GM12878 (cell line): ENCODE data around the gene SECISBP2.

Experiments used
- EP300 ChIP-seq, 2 experiments: fragments of 150-350 bp in 1 of 2; IDR thresholded peaks; 2 replicates each; pipeline ENCODE4 v1.6.1; 2011 to 2012; ENCODE audit warnings: low read depth in 2 of 2, low read length in 2 of 2, borderline replicate concordance in 1 of 2, improper control_type of control experiment in 1 of 2, inconsistent platforms in 1 of 2; ENCODE audit not compliant: control insufficient read depth in 1 of 2
- JUNB ChIP-seq: IDR thresholded peaks from 2 replicates; pipeline ENCODE4 v1.6.1; 2016; ENCODE audit warnings: antibody characterized with exemption, mild to moderate bottlenecking
- SREBF1 ChIP-seq: IDR thresholded peaks from 2 replicates; pipeline ENCODE4 v1.6.1; 2012; ENCODE audit warnings: mild to moderate bottlenecking, low read length
- YY1 ChIP-seq: IDR thresholded peaks from 2 replicates; pipeline ENCODE4 v1.6.1; 2011; ENCODE audit warnings: low read depth, mild to moderate bottlenecking, low read length
- TF ChIP-seq, protein P1 (sequence below), 3 experiments: IDR thresholded peaks in 2 of 3; conservative IDR thresholded peaks in 1 of 3; 2 replicates each; pipeline ENCODE4 v1.5.1; 2011; ENCODE audit warnings: low read depth in 3 of 3, low read length in 3 of 3, mild to moderate bottlenecking in 3 of 3, control low read depth in 2 of 3, moderate library complexity in 2 of 3, inconsistent platforms in 1 of 3, mixed read lengths in 1 of 3; ENCODE audit not compliant: control insufficient read depth in 2 of 3, insufficient read depth in 1 of 3; ENCODE audit errors: extremely low read depth in 1 of 3

DNA sequence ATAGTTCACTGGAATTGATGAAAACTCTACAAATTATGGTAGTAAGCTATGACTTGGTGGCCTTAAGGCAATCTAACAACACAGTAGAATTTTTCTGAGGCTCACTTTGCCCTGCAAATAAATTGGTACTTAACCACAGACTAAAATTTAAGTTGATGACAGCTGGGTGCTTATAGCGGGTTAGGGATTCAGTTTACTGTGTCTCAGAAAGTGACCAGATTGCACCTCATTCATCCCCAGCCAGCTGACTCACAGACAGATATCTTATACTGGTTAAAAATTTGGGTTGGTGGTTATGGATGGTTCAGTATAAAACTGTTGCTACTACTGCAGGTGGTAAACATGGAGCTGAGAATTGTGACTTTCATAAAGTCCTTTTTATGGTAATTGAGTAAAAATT is 4.5 kb upstream of the SECISBP2 start:
- no peak for TF ChIP-seq YY1
- no peak for TF ChIP-seq EP300 (IDR thresholded peaks at IDR 0.05; ENCODE audit: borderline replicate concordance in 1 of 2, control insufficient read depth in 1 of 2, low read depth in 2 of 2, low read length in 2 of 2)
- TF ChIP-seq JUNB: no peak
- no peak for TF ChIP-seq SREBF1
- TF ChIP-seq, protein P1, sequence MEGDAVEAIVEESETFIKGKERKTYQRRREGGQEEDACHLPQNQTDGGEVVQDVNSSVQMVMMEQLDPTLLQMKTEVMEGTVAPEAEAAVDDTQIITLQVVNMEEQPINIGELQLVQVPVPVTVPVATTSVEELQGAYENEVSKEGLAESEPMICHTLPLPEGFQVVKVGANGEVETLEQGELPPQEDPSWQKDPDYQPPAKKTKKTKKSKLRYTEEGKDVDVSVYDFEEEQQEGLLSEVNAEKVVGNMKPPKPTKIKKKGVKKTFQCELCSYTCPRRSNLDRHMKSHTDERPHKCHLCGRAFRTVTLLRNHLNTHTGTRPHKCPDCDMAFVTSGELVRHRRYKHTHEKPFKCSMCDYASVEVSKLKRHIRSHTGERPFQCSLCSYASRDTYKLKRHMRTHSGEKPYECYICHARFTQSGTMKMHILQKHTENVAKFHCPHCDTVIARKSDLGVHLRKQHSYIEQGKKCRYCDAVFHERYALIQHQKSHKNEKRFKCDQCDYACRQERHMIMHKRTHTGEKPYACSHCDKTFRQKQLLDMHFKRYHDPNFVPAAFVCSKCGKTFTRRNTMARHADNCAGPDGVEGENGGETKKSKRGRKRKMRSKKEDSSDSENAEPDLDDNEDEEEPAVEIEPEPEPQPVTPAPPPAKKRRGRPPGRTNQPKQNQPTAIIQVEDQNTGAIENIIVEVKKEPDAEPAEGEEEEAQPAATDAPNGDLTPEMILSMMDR (IDR thresholded peaks at IDR 0.05 in 2 of 3, conservative IDR thresholded peaks at IDR 0.05 in 1 of 3; ENCODE audit: control insufficient read depth in 2 of 3, extremely low read depth in 1 of 3, insufficient read depth in 1 of 3, low read depth in 3 of 3, low read length in 3 of 3): no peak
